HG03520 (cell line): Measurements from ENCODE around the gene MAMLD1.
"Not testable (repeated sequence)": the region's sequence is repeated elsewhere in the genome, so short reads cannot be mapped to it uniquely, and the experiment has no call there.

Experiments
- ATAC-seq: cut with Tn5 transposase; IDR thresholded peaks from one replicate; pipeline ENCODE4 v1.9.1; 2021; ENCODE audit warnings: mild to moderate bottlenecking, moderate library complexity; ENCODE audit not compliant: unreplicated experiment

MAMLD1 gene, protein sequence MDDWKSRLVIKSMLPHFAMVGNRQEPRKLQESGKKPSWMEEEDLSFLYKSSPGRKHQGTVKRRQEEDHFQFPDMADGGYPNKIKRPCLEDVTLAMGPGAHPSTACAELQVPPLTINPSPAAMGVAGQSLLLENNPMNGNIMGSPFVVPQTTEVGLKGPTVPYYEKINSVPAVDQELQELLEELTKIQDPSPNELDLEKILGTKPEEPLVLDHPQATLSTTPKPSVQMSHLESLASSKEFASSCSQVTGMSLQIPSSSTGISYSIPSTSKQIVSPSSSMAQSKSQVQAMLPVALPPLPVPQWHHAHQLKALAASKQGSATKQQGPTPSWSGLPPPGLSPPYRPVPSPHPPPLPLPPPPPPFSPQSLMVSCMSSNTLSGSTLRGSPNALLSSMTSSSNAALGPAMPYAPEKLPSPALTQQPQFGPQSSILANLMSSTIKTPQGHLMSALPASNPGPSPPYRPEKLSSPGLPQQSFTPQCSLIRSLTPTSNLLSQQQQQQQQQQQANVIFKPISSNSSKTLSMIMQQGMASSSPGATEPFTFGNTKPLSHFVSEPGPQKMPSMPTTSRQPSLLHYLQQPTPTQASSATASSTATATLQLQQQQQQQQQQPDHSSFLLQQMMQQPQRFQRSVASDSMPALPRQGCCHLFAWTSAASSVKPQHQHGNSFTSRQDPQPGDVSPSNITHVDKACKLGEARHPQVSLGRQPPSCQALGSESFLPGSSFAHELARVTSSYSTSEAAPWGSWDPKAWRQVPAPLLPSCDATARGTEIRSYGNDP

DNA sequence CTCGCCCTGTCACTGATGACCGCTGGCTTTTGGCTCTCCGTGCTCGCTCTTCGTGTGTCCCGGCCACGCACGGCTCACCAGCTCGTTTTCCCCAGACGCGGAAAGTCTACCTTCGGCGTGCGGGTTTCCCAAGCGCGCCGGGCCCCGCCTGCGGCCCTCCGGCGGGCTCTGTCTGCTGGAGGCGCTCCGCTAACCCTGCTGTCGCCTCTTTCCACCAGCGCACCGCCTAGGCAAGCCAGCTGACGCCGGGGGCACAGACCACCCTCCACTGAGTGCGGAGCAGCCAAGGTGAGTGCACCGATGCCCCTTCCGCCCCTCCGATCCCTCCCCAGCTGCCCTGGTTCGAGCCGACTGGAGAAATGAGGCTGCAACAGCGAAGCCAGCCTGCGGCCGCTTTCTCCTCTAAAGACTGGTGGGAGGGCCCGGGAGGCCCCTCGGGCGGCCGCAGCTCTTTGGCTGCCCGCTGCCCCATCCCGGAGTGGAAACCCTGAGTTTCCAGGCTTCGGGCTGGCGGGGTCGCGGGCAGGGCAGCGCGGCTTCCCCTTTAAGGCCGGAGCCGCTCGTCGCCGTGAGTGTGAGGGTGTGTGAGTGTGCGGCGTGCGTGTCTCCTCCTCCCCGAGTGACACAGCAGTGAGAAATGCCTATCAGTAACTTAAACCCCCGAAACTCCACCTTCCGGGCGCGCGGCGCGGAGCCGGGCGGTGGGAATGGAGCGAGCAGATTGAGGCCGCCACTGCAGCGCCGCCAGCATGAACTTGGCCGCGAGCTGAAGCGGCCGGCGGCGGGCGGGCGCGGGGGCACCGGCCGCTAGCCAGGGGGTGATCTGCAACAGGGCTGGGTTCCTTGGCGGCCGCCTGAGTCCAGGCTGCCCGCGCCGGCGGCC lies at the start of gene MAMLD1:
Gene MAMLD1 (plus strand): TSS at position 719 of the 883 bp plus-strand sequence. CDS start 82,200 bp downstream, outside the sequence.
- ATAC-seq: no peak

DNA sequence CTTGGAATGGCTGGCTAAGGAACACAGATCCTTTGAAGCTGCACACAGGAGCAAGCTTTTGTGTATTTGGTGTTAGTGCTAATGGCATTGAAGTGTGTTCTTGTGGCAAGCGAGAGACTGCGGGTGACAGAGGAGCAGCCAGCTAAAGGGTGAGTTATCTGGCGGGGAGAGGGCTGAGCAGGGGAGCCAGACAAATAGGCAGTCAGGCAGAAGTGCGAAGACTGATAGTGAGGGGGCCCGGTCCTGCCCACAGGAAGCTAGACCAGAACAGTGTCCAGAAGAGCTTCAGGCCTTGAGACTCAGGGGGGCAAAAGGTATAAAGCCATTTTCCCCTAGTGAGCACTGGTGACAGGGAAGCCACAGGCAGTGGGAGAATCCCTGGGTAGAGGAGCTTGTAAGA lies 49.6 kb upstream of the MAMLD1 start:
- no peak for ATAC-seq

DNA sequence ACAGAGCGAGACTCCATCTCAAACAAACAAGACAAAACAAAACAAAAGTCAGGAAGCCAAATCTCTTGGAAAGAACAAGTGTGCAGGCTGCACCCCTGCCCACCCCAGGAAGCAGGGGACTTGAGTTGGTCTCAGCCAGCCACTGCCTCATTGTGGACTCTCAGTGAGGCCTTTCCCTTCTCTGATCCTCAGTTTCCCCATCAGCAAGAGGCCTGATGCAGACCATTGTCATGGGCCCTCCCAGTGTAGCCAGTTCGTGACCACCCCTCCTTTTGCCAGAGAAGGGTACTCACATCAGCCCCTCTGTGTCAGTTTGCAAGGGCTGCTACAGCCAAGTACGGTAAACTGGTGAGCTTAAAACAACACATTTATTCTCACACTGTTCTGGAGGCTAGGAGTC lies 48.9 kb upstream of the MAMLD1 start:
- ATAC-seq: no peak

DNA sequence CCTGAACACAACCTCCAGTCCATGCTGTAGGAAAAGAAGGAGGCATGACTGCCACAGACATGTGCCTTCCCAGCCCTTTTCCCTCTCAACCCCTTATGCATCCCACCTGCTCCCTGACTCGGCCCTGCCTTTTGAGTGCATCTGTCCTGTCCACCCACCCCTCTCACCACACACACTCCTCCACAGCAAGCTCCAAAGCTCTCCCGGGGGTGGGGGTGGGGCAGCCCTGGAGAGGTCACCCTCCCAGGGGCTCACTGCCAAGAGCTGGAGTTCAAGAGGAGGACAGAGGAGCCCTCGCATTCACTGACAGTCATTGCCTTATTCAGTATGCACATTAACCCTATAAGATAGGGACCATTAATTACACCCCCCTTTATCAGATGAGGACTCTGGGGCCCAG lies 46.6 kb upstream of the MAMLD1 start:
- ATAC-seq: no peak

DNA sequence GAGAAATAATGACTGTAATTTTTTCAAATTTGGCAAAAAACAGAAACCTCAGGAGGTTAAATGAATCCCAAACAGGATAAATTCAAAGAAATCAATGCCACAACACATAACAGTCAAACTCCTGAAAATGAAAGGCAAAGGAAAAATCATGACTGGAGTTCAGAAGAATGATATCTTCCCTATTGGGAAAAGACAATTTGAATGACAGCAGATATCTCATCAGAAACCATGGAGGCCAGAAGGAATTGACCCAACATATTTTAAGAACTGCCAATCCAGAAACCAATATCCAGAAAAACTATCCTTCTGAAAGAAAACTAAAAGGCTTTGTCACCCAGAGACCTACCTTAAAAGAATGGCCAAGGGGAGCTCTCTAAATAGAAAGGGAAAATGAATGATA lies 40.1 kb upstream of the MAMLD1 start:
- ATAC-seq: no peak

DNA sequence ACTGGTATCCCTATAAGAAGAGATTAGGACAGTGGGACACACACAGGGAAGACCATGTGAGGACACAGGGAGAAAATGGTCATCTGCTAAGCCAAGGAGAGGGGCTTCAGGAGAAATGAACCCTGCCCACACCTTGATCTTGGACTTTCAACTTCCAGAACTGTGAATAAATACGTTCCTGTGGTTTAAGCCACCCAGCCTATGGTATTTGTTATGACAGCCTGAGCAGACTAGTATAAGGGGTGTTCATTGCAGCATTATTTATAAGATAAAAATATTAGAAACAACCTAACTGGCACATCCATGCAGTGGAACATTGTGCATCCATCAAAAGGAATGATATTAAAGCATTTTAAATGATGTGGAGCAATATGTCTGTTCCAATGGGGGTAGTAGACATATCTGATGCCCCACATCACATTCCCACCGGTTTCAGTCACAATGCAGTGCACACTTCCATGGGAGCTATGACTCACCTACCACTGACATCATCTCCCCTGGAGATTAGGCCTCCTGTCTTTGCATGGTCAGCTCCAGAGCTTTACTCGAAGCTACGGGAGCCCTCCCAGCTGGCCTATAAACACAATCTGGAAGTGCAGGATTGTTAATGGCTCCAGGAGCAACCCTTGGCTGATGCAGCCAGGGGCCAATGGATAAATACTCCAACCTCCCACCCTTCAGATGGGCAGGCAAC lies 38.9 kb upstream of the MAMLD1 start:
- ATAC-seq: no peak

DNA sequence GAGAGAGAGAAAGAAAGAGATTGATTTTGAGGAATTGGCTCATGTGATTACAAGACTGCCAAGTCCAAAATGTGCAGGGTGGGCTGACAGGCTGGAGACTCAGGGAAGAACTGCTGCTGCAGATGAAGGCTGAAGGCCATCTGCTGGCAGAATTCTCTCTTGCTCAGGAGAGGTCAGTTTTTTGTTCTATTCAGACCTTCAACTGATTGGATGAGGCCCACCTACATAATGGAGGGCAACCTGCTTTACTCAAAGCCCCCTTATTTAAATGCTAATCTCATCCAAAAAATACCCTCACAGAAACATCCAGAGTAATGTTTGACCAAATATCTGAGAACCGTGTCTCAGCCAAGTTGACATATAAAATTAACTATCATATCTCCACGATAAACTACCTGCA lies 38.2 kb upstream of the MAMLD1 start:
- no peak for ATAC-seq

DNA sequence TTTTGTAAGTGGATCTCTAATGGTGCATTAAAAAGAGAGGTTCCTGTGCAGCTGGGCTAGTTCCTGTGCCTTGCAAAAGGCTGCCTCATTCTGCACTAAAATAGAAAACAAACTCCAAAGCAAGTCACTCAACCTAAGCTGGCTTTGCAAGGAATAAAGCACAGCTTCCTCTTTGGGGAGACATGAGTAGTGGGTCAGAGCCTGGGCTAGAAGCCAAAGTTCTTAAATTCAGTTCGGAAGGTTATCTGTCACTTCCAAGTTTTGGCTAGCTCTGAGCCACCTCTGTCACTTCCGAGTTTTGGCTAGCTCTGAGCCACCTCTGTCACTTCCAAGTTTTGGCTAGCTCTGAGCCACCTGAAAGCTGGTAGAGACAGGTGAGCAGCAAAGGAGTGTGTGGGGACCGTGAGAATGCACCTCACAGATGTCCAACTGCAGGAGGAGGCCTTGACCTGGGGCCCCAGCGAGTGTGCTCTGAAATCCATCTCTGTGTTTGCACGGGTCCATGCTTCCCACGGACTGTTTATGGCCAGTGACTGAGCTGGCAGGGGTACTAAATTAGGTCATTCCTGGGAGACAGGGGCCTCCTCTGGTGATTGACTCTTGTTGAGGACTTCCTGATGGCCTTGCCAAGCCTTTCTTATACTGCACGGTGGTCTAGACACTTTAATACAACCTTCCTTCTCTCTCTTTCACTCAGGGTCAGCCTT lies 36.4 kb upstream of the MAMLD1 start:
- no peak for ATAC-seq

DNA sequence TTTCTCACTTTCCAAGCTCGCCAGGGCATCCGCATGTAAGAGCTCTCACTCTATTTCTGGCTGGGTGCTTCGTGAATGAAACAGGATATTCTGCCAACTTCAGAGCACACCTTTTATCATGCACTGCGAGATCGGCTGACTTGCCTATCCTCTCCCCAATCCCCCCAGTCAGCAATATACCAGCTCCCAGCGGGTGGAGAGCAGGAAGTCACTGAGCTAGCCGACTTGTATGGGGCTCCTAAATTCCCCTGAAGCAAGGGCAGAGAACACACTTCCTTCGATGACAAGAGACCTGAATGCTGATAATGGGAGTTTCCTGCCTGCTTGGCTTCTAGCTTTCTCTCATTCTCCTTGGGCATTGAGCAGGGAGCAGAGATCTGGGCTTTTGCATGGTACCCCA lies 33.8 kb upstream of the MAMLD1 start:
- ATAC-seq: no peak

DNA sequence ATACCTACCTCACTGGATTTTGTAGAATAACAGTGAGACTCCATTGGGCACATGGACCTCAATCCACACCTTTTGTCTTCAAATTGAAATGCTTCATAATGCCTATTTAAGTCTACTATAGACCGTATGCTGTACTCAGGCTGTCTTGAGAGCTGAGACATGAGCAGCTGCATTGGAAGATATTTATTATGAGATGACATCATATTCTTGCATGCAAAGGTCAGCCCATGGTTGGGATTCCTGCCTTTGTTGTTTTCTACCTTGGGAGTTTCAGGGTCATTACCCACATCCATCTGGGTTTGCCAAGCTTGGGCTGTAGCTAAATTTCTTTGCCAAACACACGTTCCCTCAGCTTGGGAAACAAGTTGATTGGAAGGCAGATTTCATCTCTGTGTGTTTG lies 33.2 kb upstream of the MAMLD1 start:
- ATAC-seq: no peak

DNA sequence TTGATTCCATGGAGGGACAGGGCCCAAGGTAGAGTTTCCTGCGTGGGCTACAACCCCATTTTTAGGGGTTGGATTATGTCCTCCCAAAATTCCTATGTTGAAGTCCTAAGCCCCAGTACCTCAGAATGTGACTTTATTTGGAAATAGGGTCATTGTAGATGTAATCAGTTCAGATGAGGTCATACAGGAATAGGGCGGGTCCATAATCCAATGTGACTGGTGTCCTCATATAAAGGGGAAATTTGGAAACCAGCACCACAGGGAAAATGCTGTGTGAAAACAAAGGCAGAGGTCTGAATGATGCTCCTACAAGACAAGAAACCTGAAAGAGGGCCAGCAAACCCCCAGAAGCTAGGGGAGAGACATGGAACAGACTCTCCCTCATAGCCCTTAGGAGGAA lies 31.1 kb upstream of the MAMLD1 start:
- ATAC-seq: no peak

DNA sequence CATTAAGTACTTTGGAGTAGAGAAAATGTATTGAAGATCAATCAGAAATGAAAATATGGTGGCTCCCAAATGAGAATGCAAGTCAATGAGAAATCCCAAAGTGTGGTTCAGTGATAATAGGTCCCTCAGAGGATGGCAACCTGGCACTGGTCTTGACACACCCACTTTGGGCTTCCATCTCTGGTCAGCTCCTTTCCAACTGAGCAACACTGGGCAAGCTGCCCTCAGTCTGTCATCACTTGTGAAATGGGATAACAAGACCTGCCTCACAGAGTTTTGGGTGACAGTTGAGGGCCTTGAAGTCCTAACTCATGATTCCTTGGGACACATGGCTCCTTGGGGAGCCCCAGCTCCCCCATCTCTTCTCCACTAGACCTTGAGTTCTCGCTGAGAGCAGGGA lies 29.0 kb upstream of the MAMLD1 start:
- no peak for ATAC-seq

DNA sequence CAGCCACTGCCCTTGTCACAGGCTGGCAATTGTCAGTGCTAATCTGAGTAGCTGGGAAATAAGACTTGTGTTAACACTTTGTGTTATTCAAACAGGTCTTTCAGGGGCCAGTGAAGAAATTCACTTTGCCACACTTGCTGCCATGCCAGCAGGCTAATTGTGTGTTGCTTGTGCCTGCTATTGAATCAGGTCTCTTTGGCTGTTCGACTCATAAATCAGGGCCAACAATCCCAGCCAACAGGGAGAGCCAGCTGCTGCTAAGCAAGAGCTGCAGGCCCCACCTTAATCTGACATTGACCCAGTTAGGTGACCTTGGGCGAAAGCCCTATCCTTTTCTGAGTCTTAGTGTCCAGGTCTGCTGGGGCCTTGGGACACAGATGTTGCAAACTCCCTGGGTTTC lies 28.1 kb upstream of the MAMLD1 start:
- ATAC-seq: no peak

DNA sequence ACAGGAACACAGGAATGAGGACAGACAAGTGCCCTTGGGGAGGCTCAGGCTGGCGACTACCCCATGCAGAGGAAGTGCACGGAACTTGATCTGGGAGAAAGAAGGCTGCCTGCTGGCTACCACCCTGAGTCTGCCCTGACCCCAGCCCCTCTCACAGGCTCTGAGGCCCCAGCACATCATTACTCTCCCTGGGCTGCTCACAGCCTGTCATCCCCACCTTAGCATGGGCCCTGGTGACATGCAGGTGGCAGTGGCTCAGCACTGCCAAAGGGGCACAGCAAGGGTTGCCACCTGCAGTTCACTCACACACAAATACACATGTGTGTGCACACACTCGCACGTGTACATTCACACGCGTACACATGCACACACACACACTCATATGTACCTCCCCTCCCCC lies 26.1 kb upstream of the MAMLD1 start:
- no peak for ATAC-seq

DNA sequence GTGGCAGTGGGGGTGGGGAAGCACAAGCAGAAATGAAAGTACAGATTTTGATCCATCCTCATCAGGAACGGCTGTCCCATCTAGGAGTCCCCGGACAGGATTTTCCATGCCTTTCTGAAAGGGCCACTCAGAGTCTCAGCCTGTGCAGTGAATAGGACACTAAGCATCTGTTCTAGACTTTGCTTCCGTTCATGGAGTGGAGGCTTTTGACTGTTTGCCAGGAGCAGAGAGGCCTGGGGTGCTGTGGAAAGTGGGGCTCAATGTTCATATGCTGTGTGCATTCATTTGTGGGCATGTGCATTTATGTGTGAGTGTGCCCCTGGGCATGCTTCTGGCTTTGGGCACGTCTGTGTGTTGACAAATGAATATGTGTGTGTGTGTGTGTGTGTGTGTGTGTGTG lies 25.6 kb upstream of the MAMLD1 start:
- no peak for ATAC-seq

DNA sequence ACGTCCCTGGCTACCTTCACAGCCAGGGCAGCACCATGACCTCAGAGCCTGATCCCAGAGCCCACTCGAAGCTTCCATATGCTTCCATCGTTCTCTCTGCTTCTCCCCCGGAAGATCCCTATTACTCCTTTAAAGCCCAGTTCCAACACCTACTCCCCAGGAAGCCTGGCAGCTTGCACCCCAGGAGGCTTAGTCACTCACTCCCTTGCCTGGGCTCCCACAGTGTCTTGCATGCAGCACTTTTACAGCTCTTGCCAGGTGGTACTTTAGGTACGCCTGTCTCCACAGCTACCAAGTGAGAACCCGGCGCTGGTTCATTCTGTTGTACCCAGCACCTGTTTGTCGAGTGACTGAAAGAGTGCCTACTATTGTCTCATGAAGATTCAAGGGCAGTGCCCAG lies 24.5 kb upstream of the MAMLD1 start:
- ATAC-seq: no peak

DNA sequence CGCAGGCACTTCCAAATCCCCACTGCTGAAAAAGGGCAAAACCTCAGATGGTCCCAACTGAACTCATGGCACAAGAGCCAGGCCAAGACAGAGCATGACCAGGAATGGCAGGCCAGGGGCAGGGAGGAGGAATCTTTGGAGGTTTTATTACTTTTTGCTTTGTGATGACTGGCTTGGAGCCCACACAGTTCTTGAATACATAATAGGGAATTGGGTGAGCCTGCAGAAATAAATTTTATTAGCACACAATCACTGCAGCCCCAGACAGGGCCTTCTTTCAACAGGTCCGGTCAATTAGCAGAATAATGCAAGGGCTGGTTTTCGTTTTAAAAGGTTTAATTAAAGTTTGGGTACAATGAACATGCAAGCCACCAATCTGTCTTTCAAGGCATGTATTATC lies 23.4 kb upstream of the MAMLD1 start:
- ATAC-seq: no peak

DNA sequence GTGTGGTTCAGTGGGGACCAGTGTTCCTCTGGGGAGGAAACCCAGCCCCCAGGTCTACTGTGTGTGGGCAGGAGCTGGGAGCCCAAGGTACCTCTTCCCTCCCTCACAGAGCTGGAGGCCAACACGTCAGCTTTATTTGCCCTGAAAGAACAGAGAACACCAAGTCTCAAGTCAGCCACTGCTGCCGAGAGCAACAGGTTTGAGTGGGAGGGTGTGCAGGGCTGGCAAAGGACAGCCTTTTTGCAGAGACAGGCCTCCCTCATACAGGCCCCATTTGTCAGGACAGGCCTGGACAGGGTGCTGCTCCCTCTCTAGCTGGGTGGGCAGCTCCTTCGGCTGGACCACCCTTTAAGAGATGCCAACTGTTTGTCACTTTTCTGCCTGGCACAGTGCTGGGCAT lies 22.8 kb upstream of the MAMLD1 start:
- ATAC-seq: not testable (repeated sequence)

DNA sequence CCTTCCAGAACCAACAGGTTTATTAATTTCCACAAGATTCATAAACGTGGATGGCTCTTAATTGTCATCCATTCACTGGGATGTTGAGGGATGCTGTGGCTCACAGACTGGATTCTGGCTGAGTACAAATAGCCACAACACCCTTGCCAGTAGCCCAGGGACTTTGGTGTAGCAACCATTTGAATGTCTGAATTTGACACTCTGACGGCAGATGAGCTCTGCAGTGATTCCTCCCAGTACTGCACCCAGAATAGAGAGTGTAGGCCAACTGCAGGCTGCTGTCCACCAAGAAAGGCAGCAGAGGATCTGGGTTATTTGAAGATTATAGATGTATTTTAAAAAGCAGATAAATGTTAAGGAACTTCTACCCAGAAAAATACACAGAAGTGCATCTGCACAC lies 15.6 kb upstream of the MAMLD1 start:
- ATAC-seq: no peak

DNA sequence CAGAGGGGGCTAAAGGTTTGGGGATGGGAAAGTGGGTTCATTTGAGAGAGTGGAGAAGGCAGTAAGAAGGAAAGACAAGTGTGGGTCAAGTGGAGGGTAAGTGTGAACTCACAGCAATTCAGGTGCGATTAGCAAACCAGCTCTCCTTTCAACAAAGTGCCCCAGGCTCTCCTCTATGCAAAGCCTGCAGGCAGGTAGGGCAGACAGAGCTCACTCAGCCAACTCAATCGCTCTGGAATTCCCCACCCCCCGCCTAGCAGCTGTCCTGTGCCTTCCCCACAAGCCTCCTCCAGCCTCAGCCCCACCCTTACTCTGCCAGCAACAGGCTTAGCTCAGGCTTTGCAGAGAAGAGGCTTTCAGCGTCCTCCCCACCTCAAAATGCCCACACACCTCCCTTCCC lies 14.8 kb upstream of the MAMLD1 start:
- ATAC-seq: no peak
